K562 (cell line): Measurements from ENCODE around the gene FYTTD1. TPM values are rescaled to one million over a fixed set of nuclear protein-coding genes. Genes with fewer than 3 reads are reported as not detected.

Experiments
- ATAC-seq: fragments of 200-7000 bp; cut with Tn5 transposase; 3 replicates; pipeline ENCODE4 v1.9.1; 2020; ENCODE audit warnings: moderate library complexity
- BruUV-seq: library from RNA; stranded (reverse); fragments of 400-500 nt; replicated peaks from 2 replicates; lab custom pipeline; 2021; lab: Mats Ljungman, UMichigan
- CTCF ChIA-PET: fragments of 300-600 bp; formaldehyde crosslinking; extraction: SDS; loops from one replicate; lab custom pipeline; 2021; ENCODE audit warnings: low intra/inter-chr PET ratio; lab: Yijun Ruan, JAX
- POLR2A ChIA-PET: fragments of 300-600, 350-650 bp; sonication (Branson Sonifier 250); formaldehyde crosslinking; extraction: SDS; loops from one replicate; lab custom pipeline; 2021; ENCODE audit warnings: antibody characterized with exemption, inconsistent platforms; lab: Yijun Ruan, JAX
- DNase-seq, 4 experiments: peaks; one replicate each; pipeline versions ENCODE4 v3.0.0 to v3.0.0-alpha.2; 2011 to 2018; ENCODE audit warnings: low spot score in 3 of 4, mixed read lengths in 3 of 4; ENCODE audit errors: extremely low read depth in 1 of 4
- FAIRE-seq: peaks from 2 replicates; lab custom pipeline; 2011; peaks lifted over from hg19 to GRCh38; lab: Jason Lieb, UNC
- H2AFZ ChIP-seq: 2 replicates; pipeline ENCODE4 v1.6.0; 2011; ENCODE audit warnings: low read depth, low read length, control low read depth, inconsistent platforms
- H3K27ac ChIP-seq: fragments of 200-600 bp; 3 replicates; pipeline ENCODE4 v1.8.0; 2011; ENCODE audit warnings: low read depth, mild to moderate bottlenecking, control low read depth, inconsistent platforms, low read length, moderate library complexity, mixed read lengths; ENCODE audit errors: extremely low read depth
- H3K27me3 ChIP-seq, 2 experiments: fragments of 300-600 bp in 1 of 2; 2 replicates in 1 of 2; 3 replicates in 1 of 2; pipeline versions ENCODE4 v1.6.0 to v1.8.0; 2011; ENCODE audit warnings: inconsistent platforms in 2 of 2, low read length in 2 of 2, mild to moderate bottlenecking in 1 of 2, mixed read lengths in 1 of 2, moderate library complexity in 1 of 2; ENCODE audit not compliant: control insufficient read depth in 2 of 2, insufficient read depth in 2 of 2
- H3K36me3 ChIP-seq: fragments of 300-600 bp; 3 replicates; pipeline ENCODE4 v1.8.0; 2011; ENCODE audit warnings: mild to moderate bottlenecking, low read length, inconsistent platforms; ENCODE audit not compliant: control insufficient read depth, insufficient read depth
- H3K4me1 ChIP-seq, 2 experiments: fragments of 200-600 bp in 1 of 2; replicated peaks in 1 of 2; 2 replicates in 1 of 2; 3 replicates in 1 of 2; pipeline versions ENCODE4 v1.5.1 to v1.8.0; 2011; ENCODE audit warnings: inconsistent platforms in 2 of 2, low read length in 2 of 2, mild to moderate bottlenecking in 1 of 2, mixed read lengths in 1 of 2, moderate library complexity in 1 of 2; ENCODE audit not compliant: control insufficient read depth in 2 of 2, insufficient read depth in 2 of 2
- H3K4me2 ChIP-seq: 2 replicates; pipeline ENCODE4 v1.6.1; 2011; ENCODE audit warnings: low read length, control low read depth, inconsistent platforms, mixed read lengths; ENCODE audit not compliant: insufficient read depth
- H3K4me3 ChIP-seq: fragments of 200-600 bp; sonication (generic), shearing (Covaris generic); 2 replicates; pipeline ENCODE4 v1.5.1; 2016; ENCODE audit warnings: control low read depth, inconsistent platforms
- H3K79me2 ChIP-seq: fragments of 200-600 bp; 3 replicates; pipeline ENCODE4 v1.8.0; 2011; ENCODE audit warnings: low read length, inconsistent platforms; ENCODE audit not compliant: control insufficient read depth, insufficient read depth
- H3K9ac ChIP-seq, 2 experiments: 2 replicates each; pipeline versions ENCODE4 v1.6.0 to v1.6.1; 2011; ENCODE audit warnings: low read depth in 2 of 2, low read length in 2 of 2, control low read depth in 1 of 2, inconsistent platforms in 1 of 2, mild to moderate bottlenecking in 1 of 2, mixed read lengths in 1 of 2; ENCODE audit not compliant: insufficient read depth in 1 of 2
- H3K9me1 ChIP-seq: one replicate; pipeline ENCODE4 v1.6.0; 2011; ENCODE audit warnings: inconsistent platforms, mild to moderate bottlenecking, low read length, moderate library complexity; ENCODE audit not compliant: control insufficient read depth, insufficient read depth
- H3K9me3 ChIP-seq: replicated peaks from 2 replicates; pipeline ENCODE4 v1.5.1; 2011; ENCODE audit warnings: low read depth, low read length, inconsistent platforms; ENCODE audit not compliant: control insufficient read depth, insufficient read depth
- H4K20me1 ChIP-seq: replicated peaks from 2 replicates; pipeline ENCODE4 v1.6.1; 2011; ENCODE audit warnings: low read length, inconsistent platforms, mixed read lengths; ENCODE audit not compliant: control insufficient read depth, insufficient read depth
- ARID3B ChIP-seq: fragments of 250-450 bp; sonication (Bioruptor Pico); IDR thresholded peaks from 2 replicates; pipeline ENCODE4 v1.4.0; 2020; ENCODE audit warnings: borderline replicate concordance
- CBFA2T3 ChIP-seq: fragments of 450-650 bp; IDR thresholded peaks from 2 replicates; pipeline ENCODE4 v1.6.1; 2017
- MCM5 ChIP-seq: fragments of 450-650 bp; IDR thresholded peaks from 2 replicates; pipeline ENCODE4 v1.6.1; 2016; ENCODE audit warnings: low read depth
- ZFP1 ChIP-seq: fragments of 450-650 bp; formaldehyde crosslinking; IDR thresholded peaks from 2 replicates; pipeline ENCODE4 v1.4.0; 2020; ENCODE audit warnings: mild to moderate bottlenecking, mixed read lengths
- ZFP36 ChIP-seq: fragments of 150-350 bp; IDR thresholded peaks from 2 replicates; pipeline ENCODE4 v1.6.1; 2018; ENCODE audit warnings: low read length, low read depth; ENCODE audit not compliant: partially characterized antibody
- ZNF444 ChIP-seq: fragments of 250-450 bp; sonication (Bioruptor Pico); IDR thresholded peaks from 2 replicates; pipeline ENCODE4 v1.4.0; 2020; ENCODE audit warnings: mild to moderate bottlenecking, moderate library complexity
- ZNF507 ChIP-seq: conservative IDR thresholded peaks from 2 replicates; pipeline ENCODE4 v1.6.1; 2017; ENCODE audit warnings: missing genetic modification characterization, missing compliant biosample characterization
- WGBS: fragments of 100-300 bp; shearing (Covaris generic); methylation state at CpG from one replicate; pipeline ENCODE4 v1.1.6; 2016; ENCODE audit warnings: low coverage, mixed read lengths; ENCODE audit not compliant: insufficient coverage; ENCODE audit errors: missing lambda C conversion rate; 5-methylcytosine and 5-hydroxymethylcytosine counted together
- in situ Hi-C: fragments of 300-500 bp; cut with MboI; formaldehyde crosslinking; loops from 4 replicates; pipeline ENCODE4 v1.15.0; 2018; ENCODE audit warnings: inconsistent platforms, mixed read lengths
- intact Hi-C: fragments of 100-400 bp; cut with micrococcal nuclease; formaldehyde crosslinking; loops from 2 replicates; pipeline ENCODE4 v1.14.2; 2022
- polyA plus RNA-seq, 8 experiments: library from polyadenylated mRNA; depleted of rRNA in 4 of 8; stranded (reverse) in 5 of 8; unstranded in 3 of 8; fragments of >200 nt; fragmentation: Nextera tagmentation in 2 of 8; fragmentation: Illumina TruSeq in 1 of 8; extraction: Ambion mirVana in 2 of 8; extraction: Trizol in 1 of 8; gene quantifications; 2 replicates each; pipeline versions ENCODE4 v1.2.1 to v1.2.3, GENCODE V29; 2011 to 2014; ENCODE audit warnings: inconsistent platforms in 1 of 8, missing spikeins in 1 of 8
- total RNA-seq, 7 experiments: library from RNA; depleted of rRNA in 6 of 7; stranded (reverse); fragments of >200 nt in 6 of 7; fragmentation: Illumina TruSeq in 2 of 7; extraction: Trizol in 2 of 7; gene quantifications; 2 replicates each; pipeline versions ENCODE4 v1.2.1 to v1.2.3, GENCODE V29; 2011 to 2021; ENCODE audit warnings: low replicate concordance in 1 of 7

FYTTD1 gene
- total and polyA plus RNA-seq, 9 of the 15 experiments (the other 6 are each of a cell fraction or from before 2014, with no cell fraction given) = 35.7 to 106 (median 76.3) TPM

DNA sequence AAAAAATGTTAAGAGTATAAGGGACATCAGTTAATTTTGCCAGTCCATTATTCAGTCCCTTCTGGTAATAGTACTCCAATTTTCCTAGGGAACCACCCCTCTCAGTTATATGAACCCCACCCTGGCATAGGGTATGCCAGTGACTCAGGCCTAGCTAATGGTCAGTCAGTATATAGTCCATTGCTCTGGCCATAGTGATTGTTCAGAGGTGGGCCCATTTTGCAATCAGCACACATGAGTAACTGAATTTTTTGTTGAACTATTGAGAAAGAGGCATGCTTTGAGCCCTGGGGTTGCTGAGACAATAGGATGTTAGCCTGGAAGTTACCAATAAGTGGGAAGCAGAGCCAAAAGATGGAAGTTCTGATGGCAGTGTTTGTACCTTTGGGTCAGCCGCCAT is 45.5 kb downstream of the FYTTD1 start:
- DNase-seq = no peak
- Histone ChIP-seq H3K4me2 (no peak overlapping the region), H3K36me3 (no peaks in the 10 kb centered on the region), H3K4me1 (peaks cover 18 to 20% of the 10 kb centered on the region in 2 experiments; a peak in 4 of 5 replicates)
- POLR2A ChIA-PET = interaction anchor here (0.5 to 1.5 kb wide), 3 partner anchors 12 to 89 kb away, joined by 3 to 7 read pairs (median 4); no protein-coding TSS in a partner anchor
- 100% methylated on average over 1 of the region's 1 CpG for WGBS
- intact Hi-C loops = no loop called here
- no peak for TF ChIP-seq CBFA2T3
- TF ChIP-seq ZFP1 (CRISPR knock-in tag) = no peak
- TF ChIP-seq ARID3B (CRISPR knock-in tag) = no peak
- no peak for TF ChIP-seq MCM5
- no peak for TF ChIP-seq ZNF507 (tag)
- TF ChIP-seq ZFP36 = no peak
- TF ChIP-seq ZNF444 (CRISPR knock-in tag) = no peak
- TF ChIP-seq, all 486 proteins: peak for 0
- Histone ChIP-seq H3K9me3 (no peaks in the 10 kb centered on the region), H3K4me3 (no peak overlapping the region), H3K27me3 (no peaks in the 10 kb centered on the region), H3K9ac (no peak overlapping the region), H3K27ac (no peak overlapping the region), H3K79me2 (peaks cover 88% of the 10 kb centered on the region), H4K20me1 (peaks cover 6% of the 10 kb centered on the region; the same call in 1 of the 2 replicates), H3K9me1 (no peaks in the 10 kb centered on the region), H2AFZ (no peak overlapping the region)
- TSS peak; percentile 10 for BruUV-seq
- CTCF ChIA-PET = no interaction called here
- FAIRE-seq = no peak
- in situ Hi-C loops = no loop called here
- ATAC-seq = no peak
